K562 (cell line): ENCODE results near the gene MAN1B1. TPM values are rescaled to one million over a fixed set of nuclear protein-coding genes. Genes with fewer than 3 reads are reported as not detected.

Experiments used
- ADNP ChIP-seq: fragments of 200-800 bp; sonication (Bioruptor generic); IDR thresholded peaks from 2 replicates; pipeline ENCODE4 v1.6.1; 2016; ENCODE audit warnings: missing genetic modification characterization, missing compliant biosample characterization
- ARHGAP35 ChIP-seq: fragments of 450-650 bp; IDR thresholded peaks from 2 replicates; pipeline ENCODE4 v1.6.1; 2018; ENCODE audit not compliant: partially characterized antibody
- BRD9 ChIP-seq: fragments of 450-650 bp; IDR thresholded peaks from 2 replicates; pipeline ENCODE4 v1.6.1; 2018; ENCODE audit warnings: low read depth; ENCODE audit not compliant: partially characterized antibody
- CBFB ChIP-seq: sonication (generic); formaldehyde crosslinking; IDR thresholded peaks from 2 replicates; pipeline ENCODE4 v1.4.0; 2020; ENCODE audit warnings: mild to moderate bottlenecking, missing genetic modification reagents
- CHD4 ChIP-seq: fragments of 200-600 bp; sonication (generic); IDR thresholded peaks from 3 replicates; pipeline ENCODE4 v1.6.1; 2012; ENCODE audit warnings: low read depth, mild to moderate bottlenecking, mixed read lengths, low read length, inconsistent platforms; ENCODE audit not compliant: insufficient read depth, insufficient replicate concordance, poor library complexity, severe bottlenecking
- HDAC2 ChIP-seq: fragments of 450-650 bp; IDR thresholded peaks from 2 replicates; pipeline ENCODE4 v1.6.1; 2016; ENCODE audit warnings: mild to moderate bottlenecking
- HSF4 ChIP-seq: fragments of 250-450 bp; sonication (Bioruptor Pico); IDR thresholded peaks from 2 replicates; pipeline ENCODE4 v2.1.2; 2022; ENCODE audit warnings: mild to moderate bottlenecking, moderate library complexity, borderline replicate concordance
- KDM5B ChIP-seq: fragments of 200-600 bp; sonication (generic); IDR thresholded peaks from 2 replicates; pipeline ENCODE4 v1.6.1; 2012; ENCODE audit warnings: low read depth, mild to moderate bottlenecking, moderate library complexity, low read length, control low read depth, inconsistent platforms; ENCODE audit not compliant: insufficient replicate concordance
- MAFF ChIP-seq: IDR thresholded peaks from 2 replicates; pipeline ENCODE4 v1.6.1; 2012; ENCODE audit warnings: low read length, improper control_type of control experiment
- MCM7 ChIP-seq, 2 experiments: fragments of 450-650 bp; IDR thresholded peaks; 2 replicates each; pipeline ENCODE4 v1.6.1; 2016 to 2018
- NR3C1 ChIP-seq: sonication (generic); formaldehyde crosslinking; IDR thresholded peaks from 2 replicates; pipeline ENCODE4 v1.8.1; 2022; ENCODE audit warnings: missing genetic modification reagents
- PCBP2 ChIP-seq: fragments of 200-400 bp; formaldehyde crosslinking; IDR thresholded peaks from 2 replicates; pipeline ENCODE4 v1.6.1; 2018; ENCODE audit warnings: low read length, low read depth, mild to moderate bottlenecking, moderate library complexity; ENCODE audit not compliant: poor library complexity, severe bottlenecking
- SRSF3 ChIP-seq: fragments of 200-400 bp; formaldehyde crosslinking; IDR thresholded peaks from 2 replicates; pipeline ENCODE4 v1.6.1; 2016; ENCODE audit warnings: mild to moderate bottlenecking, low read length, moderate library complexity; ENCODE audit not compliant: insufficient read depth
- SRSF7 ChIP-seq: fragments of 200-400 bp; formaldehyde crosslinking; optimal IDR thresholded peaks from 2 replicates; pipeline ENCODE3; 2017; ENCODE audit warnings: mild to moderate bottlenecking, low read depth, low read length
- TCF3 ChIP-seq: sonication (generic); formaldehyde crosslinking; IDR thresholded peaks from 2 replicates; pipeline ENCODE4 v1.4.0; 2020; ENCODE audit warnings: mild to moderate bottlenecking, missing genetic modification reagents
- polyA plus RNA-seq, 8 experiments: library from polyadenylated mRNA; depleted of rRNA in 4 of 8; stranded (reverse) in 5 of 8; unstranded in 3 of 8; fragments of >200 nt; fragmentation: Nextera tagmentation in 2 of 8; fragmentation: Illumina TruSeq in 1 of 8; extraction: Ambion mirVana in 2 of 8; extraction: Trizol in 1 of 8; gene quantifications; 2 replicates each; pipeline versions ENCODE4 v1.2.1 to v1.2.3, GENCODE V29; 2011 to 2014; ENCODE audit warnings: inconsistent platforms in 1 of 8, missing spikeins in 1 of 8
- total RNA-seq, 7 experiments: library from RNA; depleted of rRNA in 6 of 7; stranded (reverse); fragments of >200 nt in 6 of 7; fragmentation: Illumina TruSeq in 2 of 7; extraction: Trizol in 2 of 7; gene quantifications; 2 replicates each; pipeline versions ENCODE4 v1.2.1 to v1.2.3, GENCODE V29; 2011 to 2021; ENCODE audit warnings: low replicate concordance in 1 of 7
- TF ChIP-seq, protein P1 (sequence below), 3 experiments: fragments of 200-800 bp in 1 of 3; fragments of 250-450 bp in 1 of 3; fragments of 450-650 bp in 1 of 3; sonication (Bioruptor Pico) in 1 of 3; sonication (Bioruptor generic) in 1 of 3; formaldehyde crosslinking in 1 of 3; IDR thresholded peaks; 2 replicates each; pipeline versions ENCODE4 v1.6.1 to v1.8.0; 2016 to 2022; ENCODE audit warnings: mild to moderate bottlenecking in 2 of 3, missing genetic modification characterization in 2 of 3, missing compliant biosample characterization in 1 of 3, moderate library complexity in 1 of 3
- TF ChIP-seq, protein P2 (sequence below), 2 experiments: IDR thresholded peaks; 2 replicates each; pipeline ENCODE4 v1.6.1; 2011; ENCODE audit warnings: borderline replicate concordance in 1 of 2, control low read depth in 1 of 2, low read depth in 1 of 2, low read length in 1 of 2, mild to moderate bottlenecking in 1 of 2, mixed read lengths in 1 of 2, moderate library complexity in 1 of 2; ENCODE audit not compliant: insufficient read depth in 1 of 2, insufficient read length in 1 of 2, poor library complexity in 1 of 2, severe bottlenecking in 1 of 2; ENCODE audit errors: extremely low read depth in 1 of 2
- TF ChIP-seq, protein P3 (sequence below), 2 experiments: fragments of 450-650 bp; IDR thresholded peaks; 2 replicates each; pipeline ENCODE4 v1.6.1; 2018; ENCODE audit warnings: mild to moderate bottlenecking in 2 of 2, low read depth in 1 of 2; ENCODE audit not compliant: partially characterized antibody in 2 of 2

MAN1B1 gene
- total and polyA plus RNA-seq, 9 of the 15 experiments (the other 6 are each of a cell fraction or from before 2014, with no cell fraction given): 0.55 to 36.6 (median 27.3) TPM

DNA sequence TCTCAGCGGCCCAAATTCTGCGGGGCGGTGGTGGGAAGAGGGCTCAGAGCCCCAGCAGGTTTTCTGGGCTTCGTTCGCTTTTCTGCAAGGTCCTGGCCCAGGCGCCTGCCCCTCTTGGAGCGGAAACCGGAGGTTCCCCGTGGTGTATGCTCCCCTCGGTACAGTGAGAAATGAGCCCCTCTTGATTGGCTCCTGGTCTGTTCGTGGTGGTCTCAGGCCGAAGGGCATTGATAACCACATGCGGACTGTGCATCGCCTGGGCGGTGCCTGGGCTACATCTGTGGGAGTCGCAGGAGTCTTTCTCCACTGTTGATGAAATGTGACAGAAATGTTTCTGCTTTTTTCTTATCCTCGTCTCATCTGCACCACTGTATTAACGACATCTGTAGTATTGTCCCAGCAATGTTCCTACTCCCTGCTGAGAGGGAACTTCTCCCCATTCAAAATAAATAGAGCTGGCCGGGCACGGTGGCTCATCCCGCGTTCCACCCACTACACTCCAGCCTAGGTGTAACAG lies 682 bp downstream of the MAN1B1 start (continued):
- TF ChIP-seq BRD9 (no peak), HSF4 (CRISPR knock-in tag) (no peak), ADNP (tag) (no peak), ARHGAP35 (no peak), PCBP2 (no peak), CHD4 (peak; percentile 36), SRSF3 (0 out of 2 replicates have a peak, but pooled peaks have one; percentile 6), CBFB (CRISPR knock-in tag) (no peak), NR3C1 (CRISPR knock-in tag) (peak; percentile 25; the same call in 1 of the 2 replicates), MAFF (no peak), HDAC2 (0 out of 2 replicates have a peak, but pooled peaks have one; percentile 20), MCM7 (IDR thresholded peaks at IDR 0.05) (no peak), TCF3 (CRISPR knock-in tag) (peak; percentile 22; the same call in 1 of the 2 replicates), KDM5B (peak; percentile 8), SRSF7 (no peak)
- TF ChIP-seq, protein P1, sequence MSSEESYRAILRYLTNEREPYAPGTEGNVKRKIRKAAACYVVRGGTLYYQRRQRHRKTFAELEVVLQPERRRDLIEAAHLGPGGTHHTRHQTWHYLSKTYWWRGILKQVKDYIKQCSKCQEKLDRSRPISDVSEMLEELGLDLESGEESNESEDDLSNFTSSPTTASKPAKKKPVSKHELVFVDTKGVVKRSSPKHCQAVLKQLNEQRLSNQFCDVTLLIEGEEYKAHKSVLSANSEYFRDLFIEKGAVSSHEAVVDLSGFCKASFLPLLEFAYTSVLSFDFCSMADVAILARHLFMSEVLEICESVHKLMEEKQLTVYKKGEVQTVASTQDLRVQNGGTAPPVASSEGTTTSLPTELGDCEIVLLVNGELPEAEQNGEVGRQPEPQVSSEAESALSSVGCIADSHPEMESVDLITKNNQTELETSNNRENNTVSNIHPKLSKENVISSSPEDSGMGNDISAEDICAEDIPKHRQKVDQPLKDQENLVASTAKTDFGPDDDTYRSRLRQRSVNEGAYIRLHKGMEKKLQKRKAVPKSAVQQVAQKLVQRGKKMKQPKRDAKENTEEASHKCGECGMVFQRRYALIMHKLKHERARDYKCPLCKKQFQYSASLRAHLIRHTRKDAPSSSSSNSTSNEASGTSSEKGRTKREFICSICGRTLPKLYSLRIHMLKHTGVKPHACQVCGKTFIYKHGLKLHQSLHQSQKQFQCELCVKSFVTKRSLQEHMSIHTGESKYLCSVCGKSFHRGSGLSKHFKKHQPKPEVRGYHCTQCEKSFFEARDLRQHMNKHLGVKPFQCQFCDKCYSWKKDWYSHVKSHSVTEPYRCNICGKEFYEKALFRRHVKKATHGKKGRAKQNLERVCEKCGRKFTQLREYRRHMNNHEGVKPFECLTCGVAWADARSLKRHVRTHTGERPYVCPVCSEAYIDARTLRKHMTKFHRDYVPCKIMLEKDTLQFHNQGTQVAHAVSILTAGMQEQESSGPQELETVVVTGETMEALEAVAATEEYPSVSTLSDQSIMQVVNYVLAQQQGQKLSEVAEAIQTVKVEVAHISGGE (CRISPR knock-in tag; IDR thresholded peaks at IDR 0.05): peak in 2 of 3 experiments; percentile 49 to 53; a peak in 2 of 6 replicates
- TF ChIP-seq, protein P2, sequence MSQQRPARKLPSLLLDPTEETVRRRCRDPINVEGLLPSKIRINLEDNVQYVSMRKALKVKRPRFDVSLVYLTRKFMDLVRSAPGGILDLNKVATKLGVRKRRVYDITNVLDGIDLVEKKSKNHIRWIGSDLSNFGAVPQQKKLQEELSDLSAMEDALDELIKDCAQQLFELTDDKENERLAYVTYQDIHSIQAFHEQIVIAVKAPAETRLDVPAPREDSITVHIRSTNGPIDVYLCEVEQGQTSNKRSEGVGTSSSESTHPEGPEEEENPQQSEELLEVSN (IDR thresholded peaks at IDR 0.05; ENCODE audit: borderline replicate concordance in 1 of 2, extremely low read depth in 1 of 2, insufficient read depth in 1 of 2, insufficient read length in 1 of 2, low read depth in 1 of 2, low read length in 1 of 2, poor library complexity in 1 of 2, severe bottlenecking in 1 of 2): peak in 1 of 2 experiments; percentile 7
- TF ChIP-seq, protein P3, sequence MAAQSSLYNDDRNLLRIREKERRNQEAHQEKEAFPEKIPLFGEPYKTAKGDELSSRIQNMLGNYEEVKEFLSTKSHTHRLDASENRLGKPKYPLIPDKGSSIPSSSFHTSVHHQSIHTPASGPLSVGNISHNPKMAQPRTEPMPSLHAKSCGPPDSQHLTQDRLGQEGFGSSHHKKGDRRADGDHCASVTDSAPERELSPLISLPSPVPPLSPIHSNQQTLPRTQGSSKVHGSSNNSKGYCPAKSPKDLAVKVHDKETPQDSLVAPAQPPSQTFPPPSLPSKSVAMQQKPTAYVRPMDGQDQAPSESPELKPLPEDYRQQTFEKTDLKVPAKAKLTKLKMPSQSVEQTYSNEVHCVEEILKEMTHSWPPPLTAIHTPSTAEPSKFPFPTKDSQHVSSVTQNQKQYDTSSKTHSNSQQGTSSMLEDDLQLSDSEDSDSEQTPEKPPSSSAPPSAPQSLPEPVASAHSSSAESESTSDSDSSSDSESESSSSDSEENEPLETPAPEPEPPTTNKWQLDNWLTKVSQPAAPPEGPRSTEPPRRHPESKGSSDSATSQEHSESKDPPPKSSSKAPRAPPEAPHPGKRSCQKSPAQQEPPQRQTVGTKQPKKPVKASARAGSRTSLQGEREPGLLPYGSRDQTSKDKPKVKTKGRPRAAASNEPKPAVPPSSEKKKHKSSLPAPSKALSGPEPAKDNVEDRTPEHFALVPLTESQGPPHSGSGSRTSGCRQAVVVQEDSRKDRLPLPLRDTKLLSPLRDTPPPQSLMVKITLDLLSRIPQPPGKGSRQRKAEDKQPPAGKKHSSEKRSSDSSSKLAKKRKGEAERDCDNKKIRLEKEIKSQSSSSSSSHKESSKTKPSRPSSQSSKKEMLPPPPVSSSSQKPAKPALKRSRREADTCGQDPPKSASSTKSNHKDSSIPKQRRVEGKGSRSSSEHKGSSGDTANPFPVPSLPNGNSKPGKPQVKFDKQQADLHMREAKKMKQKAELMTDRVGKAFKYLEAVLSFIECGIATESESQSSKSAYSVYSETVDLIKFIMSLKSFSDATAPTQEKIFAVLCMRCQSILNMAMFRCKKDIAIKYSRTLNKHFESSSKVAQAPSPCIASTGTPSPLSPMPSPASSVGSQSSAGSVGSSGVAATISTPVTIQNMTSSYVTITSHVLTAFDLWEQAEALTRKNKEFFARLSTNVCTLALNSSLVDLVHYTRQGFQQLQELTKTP (IDR thresholded peaks at IDR 0.05; ENCODE audit: low read depth in 1 of 2, partially characterized antibody in 2 of 2): peak in 1 of 2 experiments; percentile 28
